ENCODE results near the gene CYB561A3. TPM values are rescaled to one million over a fixed set of nuclear protein-coding genes. Genes with fewer than 3 reads are reported as not detected.

CYB561A3 gene
- total RNA-seq, 1 experiment from 2014 or later, result 80.3 TPM

GRCh38 chr11:61345170-61345610 is 16.5 kb downstream of the CYB561A3 start:
- no TSS peak for BruUV-seq (replicated peaks)
- no peaks in the 10 kb centered on the region for H3K27me3 ChIP-seq (ENCODE audit: control insufficient read depth, insufficient read depth, low read length)
- no peaks in the 10 kb centered on the region; the same call in 1 of the 2 replicates for H3K4me1 ChIP-seq (ENCODE audit: control insufficient read depth, insufficient read depth, low read length)
- ChIA-PET POLR2A (no interaction called here), CTCF (no interaction called here)
- ATAC-seq (0 out of 2 replicates have a peak, but pooled peaks have one; percentile 10), DNase-seq (ENCODE audit: low read depth, low spot score) (no peak)
- H3K4me3 ChIP-seq (ENCODE audit: low read depth in 2 of 2, low read length in 2 of 2), result no peak overlapping the region
- no peaks in the 10 kb centered on the region for H3K9me3 ChIP-seq (ENCODE audit: control insufficient read depth, insufficient read depth, low read depth, low read length)
- in situ Hi-C loops (cut with HindIII; ENCODE audit: low pct_unique_long_range_greater_than_20kb, low sequenced_read_pairs), result no loop called here
- no peak for TF ChIP-seq POLR2AphosphoS5 (IDR thresholded peaks at IDR 0.05; ENCODE audit: low read depth, low read length)
- TF ChIP-seq CTCF (IDR thresholded peaks at IDR 0.05), result no peak
- TF ChIP-seq TCF7L2 (IDR thresholded peaks at IDR 0.05; ENCODE audit: low read depth, low read length), result no peak
- no peak for TF ChIP-seq SIN3A (IDR thresholded peaks at IDR 0.05; ENCODE audit: borderline replicate concordance, insufficient read depth, low read depth, low read length)
- no peak for TF ChIP-seq REST (IDR thresholded peaks at IDR 0.05; ENCODE audit: insufficient read depth in 1 of 2, low read depth in 2 of 2, low read length in 1 of 2)
- H3K36me3 ChIP-seq (ENCODE audit: control insufficient read depth, insufficient read depth, low read length), result no peaks in the 10 kb centered on the region
- intact Hi-C loops (cut with micrococcal nuclease; ENCODE audit: unreplicated experiment), result no loop called here
- H3K27ac ChIP-seq (ENCODE audit: low read length), result no peak overlapping the region

GRCh38 chr11:61343792-61344745 is 17.6 kb downstream of the CYB561A3 start:
- Histone ChIP-seq H3K9me3 (ENCODE audit: control insufficient read depth, insufficient read depth, low read depth, low read length) (no peaks in the 10 kb centered on the region), H3K27ac (ENCODE audit: low read length) (no peak overlapping the region), H3K36me3 (ENCODE audit: control insufficient read depth, insufficient read depth, low read length) (no peaks in the 10 kb centered on the region), H3K4me3 (ENCODE audit: low read depth in 2 of 2, low read length in 2 of 2) (no peak overlapping the region), H3K4me1 (ENCODE audit: control insufficient read depth, insufficient read depth, low read length) (no peaks in the 10 kb centered on the region; the same call in 1 of the 2 replicates), H3K27me3 (ENCODE audit: control insufficient read depth, insufficient read depth, low read length) (no peaks in the 10 kb centered on the region)
- ChIA-PET POLR2A (no interaction called here), CTCF (no interaction called here)
- ATAC-seq (no peak), DNase-seq (ENCODE audit: low read depth, low spot score) (no peak)
- TF ChIP-seq TCF7L2 (IDR thresholded peaks at IDR 0.05; ENCODE audit: low read depth, low read length) (no peak), SIN3A (IDR thresholded peaks at IDR 0.05; ENCODE audit: borderline replicate concordance, insufficient read depth, low read depth, low read length) (no peak), REST (IDR thresholded peaks at IDR 0.05; ENCODE audit: insufficient read depth in 1 of 2, low read depth in 2 of 2, low read length in 1 of 2) (no peak), POLR2AphosphoS5 (IDR thresholded peaks at IDR 0.05; ENCODE audit: low read depth, low read length) (no peak), CTCF (IDR thresholded peaks at IDR 0.05) (no peak)
- intact Hi-C loops (cut with micrococcal nuclease; ENCODE audit: unreplicated experiment), result no loop called here
- in situ Hi-C loops (cut with HindIII; ENCODE audit: low pct_unique_long_range_greater_than_20kb, low sequenced_read_pairs), result no loop called here
- no TSS peak for BruUV-seq (replicated peaks)
